Measurements from ENCODE around the gene LAMA3. TPM values are rescaled to one million over a fixed set of nuclear protein-coding genes. Genes with fewer than 3 reads are reported as not detected.

The LAMA3 gene
- total RNA-seq, 1 experiment from 2014 or later: 5.6 TPM

DNA sequence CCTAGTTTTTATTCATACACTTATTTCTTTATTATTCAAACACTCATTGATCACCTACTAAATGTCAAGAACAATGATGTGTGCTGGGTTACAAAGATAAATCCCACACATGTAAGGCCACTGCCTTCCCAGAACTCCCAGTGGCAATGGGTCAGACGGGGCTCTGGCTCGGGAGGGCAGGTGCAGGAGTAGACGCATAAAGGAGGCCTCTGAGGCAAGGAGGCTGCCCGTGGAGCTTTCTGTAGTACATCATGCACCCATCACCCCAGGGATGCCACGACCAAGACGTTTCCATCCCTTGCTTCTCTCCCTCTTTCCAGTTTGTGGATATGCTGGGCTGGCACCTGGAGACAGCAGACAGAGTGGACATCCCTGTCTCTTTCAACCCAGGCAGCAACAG, 172.1 kb downstream of the LAMA3 start:
- CTCF ChIA-PET: no interaction called here
- no peak for DNase-seq (ENCODE audit: low read depth, low spot score)
- Histone ChIP-seq H3K27me3 (ENCODE audit: insufficient read depth, low read length) (no peaks in the 10 kb centered on the region), H3K4me3 (replicated peaks in 1 of 2; ENCODE audit: low read depth in 1 of 2, low read length in 2 of 2) (no peak overlapping the region), H3K9me3 (ENCODE audit: control insufficient read depth in 1 of 2, insufficient read depth in 1 of 2, low read depth in 1 of 2, low read length in 2 of 2) (no peaks in the 10 kb centered on the region), H3K9ac (ENCODE audit: low read length) (no peak overlapping the region), H2AFZ (ENCODE audit: low read depth, low read length, poor library complexity, severe bottlenecking) (no peak overlapping the region), H3K4me1 (ENCODE audit: control insufficient read depth in 1 of 2, insufficient read depth in 2 of 2, low read length in 2 of 2) (peaks cover 8 to 20% of the 10 kb centered on the region in 2 experiments), H4K20me1 (ENCODE audit: insufficient read depth) (no peaks in the 10 kb centered on the region), H3K4me2 (ENCODE audit: low read length) (no peak overlapping the region), H3K79me2 (ENCODE audit: insufficient read depth, low read length) (no peaks in the 10 kb centered on the region), H3K36me3 (ENCODE audit: control insufficient read depth in 1 of 2, insufficient read depth in 2 of 2, low read length in 2 of 2) (no peaks in the 10 kb centered on the region), H3K27ac (ENCODE audit: low read depth, low read length) (no peak overlapping the region), H3K9me2 (ENCODE audit: insufficient read depth) (no peaks in the 10 kb centered on the region)
- no peak for TF ChIP-seq YY1 (IDR thresholded peaks at IDR 0.05; ENCODE audit: extremely low read depth, insufficient replicate concordance, low read depth, low read length)
- TF ChIP-seq TCF7L2 (IDR thresholded peaks at IDR 0.05; ENCODE audit: borderline replicate concordance, extremely low read depth, insufficient read depth, insufficient read length): no peak
- no peak for TF ChIP-seq JUND (IDR thresholded peaks at IDR 0.05)
- TF ChIP-seq EGR1 (IDR thresholded peaks at IDR 0.05; ENCODE audit: low read depth): no peak
- TF ChIP-seq SRF (IDR thresholded peaks at IDR 0.05; ENCODE audit: low read depth): no peak
- TF ChIP-seq POLR2A (IDR thresholded peaks at IDR 0.05; ENCODE audit: borderline replicate concordance, extremely low read depth, insufficient read depth, insufficient read length): no peak
- no peak for TF ChIP-seq ZFX (IDR thresholded peaks at IDR 0.05)
- no peak for TF ChIP-seq RAD21 (IDR thresholded peaks at IDR 0.05; ENCODE audit: low read depth)
- TF ChIP-seq EZH2phosphoT487 (IDR thresholded peaks at IDR 0.05; ENCODE audit: borderline replicate concordance): no peak
- TF ChIP-seq CEBPB (IDR thresholded peaks at IDR 0.05; ENCODE audit: low read depth): no peak
- TF ChIP-seq, protein P1, sequence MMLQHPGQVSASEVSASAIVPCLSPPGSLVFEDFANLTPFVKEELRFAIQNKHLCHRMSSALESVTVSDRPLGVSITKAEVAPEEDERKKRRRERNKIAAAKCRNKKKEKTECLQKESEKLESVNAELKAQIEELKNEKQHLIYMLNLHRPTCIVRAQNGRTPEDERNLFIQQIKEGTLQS (IDR thresholded peaks at IDR 0.05): no peak
- TF ChIP-seq CBX3 (IDR thresholded peaks at IDR 0.05; ENCODE audit: low read depth): no peak
- TF ChIP-seq ELF1 (IDR thresholded peaks at IDR 0.05; ENCODE audit: borderline replicate concordance, low read depth): no peak
- TF ChIP-seq ZNF274 (IDR thresholded peaks at IDR 0.05; ENCODE audit: low read depth, low read length): no peak
- RAD21 ChIA-PET (ENCODE audit: low non-redundant PET in 1 of 2, low total read pairs in 2 of 2, uncharacterized antibody in 2 of 2, unreplicated experiment in 2 of 2): no interaction called here
- intact Hi-C loops (cut with micrococcal nuclease): no loop called here
- BruUV-seq (replicated peaks): no TSS peak
- POLR2A ChIA-PET: no interaction called here
- ATAC-seq: no peak

All from HCT116 (cell line).